NCI-H2029 treated with DMSO at 0.1 percent for 48 hours (cell line): Measurements from ENCODE around the gene FHAD1.

Source experiments
- DNase-seq: peaks from one replicate; lab custom pipeline; 2025; lab: John Stamatoyannopoulos, UW

The FHAD1 gene

DNA sequence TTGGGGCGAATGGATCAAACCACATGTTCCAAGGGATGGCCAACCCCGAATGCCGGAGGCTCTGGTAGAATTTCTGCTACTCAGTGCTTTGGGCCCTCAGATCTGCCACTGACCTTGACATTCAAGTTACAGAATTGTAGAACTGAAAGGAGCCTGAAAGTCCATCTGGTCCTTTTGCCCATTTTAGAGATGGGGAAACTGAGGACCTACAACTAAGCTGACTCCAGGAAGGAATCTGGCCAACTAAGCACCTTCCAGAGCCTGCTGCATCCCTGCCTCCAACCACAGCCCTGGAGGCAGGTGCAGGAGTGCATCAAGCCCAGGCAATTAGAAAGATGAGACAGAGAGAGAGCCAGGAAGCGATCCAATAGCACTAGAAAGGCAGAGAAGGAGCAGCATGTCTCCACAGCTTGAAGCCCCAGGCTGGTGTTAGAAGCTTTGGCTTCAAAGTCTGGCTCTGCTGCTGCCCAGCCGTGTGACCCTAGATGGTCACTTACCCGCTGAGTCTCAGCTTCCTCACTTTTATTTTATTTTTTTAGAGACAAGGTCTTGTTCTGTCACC is 189.9 kb downstream of the FHAD1 start:
- DNase-seq: no peak

DNA sequence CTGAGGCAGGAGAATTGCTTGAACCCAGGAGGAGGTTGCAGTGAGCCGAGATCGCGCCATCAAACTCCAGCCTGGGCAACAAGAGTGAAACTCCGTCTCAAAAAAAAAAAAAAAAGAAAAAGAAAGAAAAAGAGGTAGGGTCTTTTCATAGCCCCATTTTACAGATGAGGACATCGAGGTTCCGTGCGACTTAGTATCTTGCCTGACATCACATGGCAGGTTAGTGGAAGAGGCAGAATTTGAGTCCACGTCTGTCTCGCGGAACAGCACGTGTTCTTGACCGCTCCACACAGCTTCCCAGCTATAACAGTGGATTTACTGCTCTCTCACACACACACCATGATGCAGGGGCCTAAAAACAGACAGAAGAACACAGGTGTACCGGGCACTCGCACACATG is 192.3 kb downstream of the FHAD1 start:
- DNase-seq: no peak

DNA sequence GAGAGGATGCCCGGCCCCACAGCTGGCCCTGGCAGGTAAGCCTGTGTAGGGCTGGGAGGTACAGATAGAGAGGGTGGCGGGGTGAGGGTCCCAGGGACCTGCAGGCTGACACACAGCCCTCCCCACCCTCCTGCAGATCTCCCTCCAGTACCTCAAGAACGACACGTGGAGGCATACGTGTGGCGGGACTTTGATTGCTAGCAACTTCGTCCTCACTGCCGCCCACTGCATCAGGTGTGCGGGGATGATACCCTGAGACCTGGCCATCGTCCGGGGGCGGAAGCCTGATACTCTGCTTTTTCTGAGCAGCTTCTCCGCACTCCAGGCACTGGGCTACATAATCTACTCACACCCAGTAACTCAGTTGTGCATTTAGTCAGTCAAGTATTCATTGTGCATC is 193.3 kb downstream of the FHAD1 start:
- DNase-seq: no peak

DNA sequence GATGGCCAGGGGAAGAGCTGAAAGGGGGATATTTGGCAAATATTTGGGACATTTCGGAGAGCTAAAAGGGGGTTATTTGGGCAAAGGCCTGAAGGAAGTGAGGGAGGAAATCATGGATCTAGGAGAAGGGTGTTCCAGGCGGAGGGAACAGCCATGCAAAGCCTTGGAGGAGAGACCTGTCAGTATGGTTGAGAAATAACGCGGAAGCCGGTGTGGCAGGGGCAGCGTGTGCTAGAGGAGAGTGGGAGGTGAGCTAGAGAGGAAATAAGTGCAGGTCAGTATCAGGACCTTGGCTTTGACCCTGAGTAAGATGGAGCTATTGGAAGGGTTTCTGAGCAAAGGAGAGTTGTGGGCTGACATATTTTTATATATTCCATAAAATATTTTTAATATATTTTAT is 194.2 kb downstream of the FHAD1 start:
- DNase-seq: no peak

DNA sequence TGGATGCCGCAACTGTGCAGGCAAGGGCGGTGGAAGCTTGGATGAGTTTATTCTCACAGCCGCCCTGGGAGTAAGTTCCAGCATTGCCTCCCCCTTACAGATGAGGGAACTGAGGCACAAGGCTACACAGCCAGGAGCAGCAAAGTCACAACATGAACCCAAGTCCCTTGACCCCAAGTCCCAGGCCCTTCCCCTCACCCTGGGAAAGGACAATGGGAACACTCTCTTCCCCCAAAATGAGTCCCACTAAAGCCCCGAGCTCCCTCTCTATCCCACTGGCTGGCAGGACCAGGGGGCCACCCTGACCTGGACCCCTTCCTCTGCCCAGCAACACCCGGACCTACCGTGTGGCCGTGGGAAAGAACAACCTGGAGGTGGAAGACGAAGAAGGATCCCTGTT is 195.1 kb downstream of the FHAD1 start:
- no peak for DNase-seq

DNA sequence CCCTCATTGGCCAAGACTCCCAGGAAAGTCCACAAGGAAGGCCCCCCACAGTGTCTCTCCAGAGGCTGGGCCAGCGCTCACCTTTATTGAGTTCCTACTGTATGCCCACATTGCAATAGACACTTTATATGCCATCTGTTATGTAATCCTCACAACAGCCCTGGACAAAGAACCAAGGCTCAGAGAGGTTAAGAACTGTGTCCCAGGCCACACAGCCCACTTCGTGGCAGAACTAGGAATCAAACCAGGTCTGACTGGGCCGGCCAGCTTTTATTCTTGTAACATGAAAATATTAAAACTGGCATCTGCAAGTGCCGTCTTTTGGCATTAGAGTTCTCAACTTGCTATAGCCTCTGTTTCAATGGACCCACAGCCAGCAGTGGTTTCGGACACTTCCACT is 195.7 kb downstream of the FHAD1 start:
- no peak for DNase-seq

DNA sequence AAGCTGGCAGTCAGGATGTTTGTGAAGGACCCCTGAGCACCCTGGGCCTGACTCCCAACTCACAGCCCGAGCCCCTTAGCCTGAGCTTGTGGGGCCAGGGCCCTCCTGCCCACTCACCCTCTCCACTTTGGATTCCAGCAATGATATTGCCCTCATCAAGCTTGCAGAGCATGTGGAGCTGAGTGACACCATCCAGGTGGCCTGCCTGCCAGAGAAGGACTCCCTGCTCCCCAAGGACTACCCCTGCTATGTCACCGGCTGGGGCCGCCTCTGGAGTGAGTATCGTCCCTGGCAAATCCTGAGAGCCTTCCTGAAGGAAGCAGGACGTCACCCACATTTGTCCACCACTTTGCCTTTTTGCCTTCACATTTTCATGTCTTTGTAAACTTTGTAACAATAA is 196.3 kb downstream of the FHAD1 start:
- DNase-seq: no peak

DNA sequence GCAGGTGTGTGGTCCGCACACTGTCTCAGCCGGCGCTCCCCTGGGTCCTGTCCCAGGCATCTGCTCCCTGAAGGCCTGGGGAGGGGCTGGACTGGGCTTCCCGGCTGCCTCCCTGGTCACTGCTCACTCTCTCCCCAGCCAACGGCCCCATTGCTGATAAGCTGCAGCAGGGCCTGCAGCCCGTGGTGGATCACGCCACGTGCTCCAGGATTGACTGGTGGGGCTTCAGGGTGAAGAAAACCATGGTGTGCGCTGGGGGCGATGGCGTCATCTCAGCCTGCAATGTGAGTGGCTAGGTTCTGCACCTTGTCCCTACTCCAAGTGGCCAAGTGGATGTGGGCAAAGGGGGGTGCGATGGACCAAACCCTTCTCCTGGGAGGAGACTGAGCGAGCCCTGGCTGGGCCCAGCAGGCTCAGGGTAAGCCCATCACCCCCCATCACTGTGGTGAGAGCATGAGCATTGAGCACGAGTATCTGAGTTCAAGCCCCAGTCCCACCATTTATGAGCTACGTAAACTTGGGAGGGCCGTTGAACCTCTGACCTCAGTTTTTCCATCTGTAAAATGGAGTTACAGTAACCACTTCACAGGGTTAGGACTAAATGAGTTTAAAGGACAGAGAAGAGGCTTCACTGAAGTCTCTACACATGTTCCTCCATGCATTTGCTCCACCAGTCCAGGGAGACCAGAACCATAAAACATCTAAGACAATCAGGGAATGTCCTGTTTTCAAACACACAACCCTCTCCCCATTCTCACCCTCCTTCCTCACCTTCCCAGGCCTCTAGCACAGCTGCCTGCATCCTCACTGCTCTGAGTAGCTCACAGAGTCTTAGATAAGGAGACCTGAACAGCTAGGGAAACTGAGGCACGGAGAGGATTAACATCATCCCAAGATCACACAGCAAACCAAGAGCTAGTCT is 197.7 kb downstream of the FHAD1 start:
- no peak for DNase-seq

DNA sequence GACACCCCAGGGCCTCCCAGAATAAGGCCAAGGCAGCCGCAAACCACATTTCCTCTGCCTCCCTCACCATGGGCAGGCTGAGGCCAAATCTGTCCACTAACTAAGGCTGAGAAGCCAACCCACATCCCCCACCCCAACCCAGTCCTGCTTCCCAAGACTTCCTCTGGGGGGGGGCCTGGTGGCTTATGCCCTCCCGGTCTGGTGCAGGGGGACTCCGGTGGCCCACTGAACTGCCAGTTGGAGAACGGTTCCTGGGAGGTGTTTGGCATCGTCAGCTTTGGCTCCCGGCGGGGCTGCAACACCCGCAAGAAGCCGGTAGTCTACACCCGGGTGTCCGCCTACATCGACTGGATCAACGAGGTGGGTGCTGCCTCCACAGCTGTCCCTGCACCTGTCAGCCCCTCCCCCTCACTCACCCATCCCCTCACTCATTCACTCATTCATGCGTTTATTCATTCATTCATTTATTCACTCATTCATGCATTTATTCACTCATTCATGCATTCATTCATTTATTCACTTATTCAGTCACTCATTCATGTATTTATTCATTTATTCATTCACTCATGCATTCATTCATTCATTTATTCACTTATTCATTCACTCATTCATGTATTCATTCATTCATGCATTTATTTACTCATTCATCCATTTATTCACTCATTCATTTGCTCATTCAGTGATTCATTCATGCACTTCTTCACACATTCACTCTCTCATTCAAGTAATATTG is 198.5 kb downstream of the FHAD1 start:
- DNase-seq: no peak

DNA sequence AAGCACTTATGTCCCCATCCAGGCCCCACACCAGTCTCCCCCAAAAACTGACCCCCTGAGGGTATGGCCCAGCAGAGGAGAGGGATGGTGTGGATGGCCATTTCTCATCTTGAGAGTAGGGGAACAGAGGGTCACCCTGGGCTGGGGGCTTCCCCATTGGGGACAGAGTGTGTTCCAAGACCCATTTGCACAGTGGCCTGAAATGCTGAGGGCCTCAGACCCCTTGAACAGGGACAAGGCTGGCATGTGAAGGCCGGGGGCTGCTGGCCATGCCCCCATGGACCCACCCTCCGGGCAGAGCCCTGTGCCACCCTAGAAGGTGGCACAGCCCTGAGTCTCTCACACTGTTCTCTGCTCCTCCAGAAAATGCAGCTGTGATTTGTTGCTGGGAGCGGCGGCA is 199.2 kb downstream of the FHAD1 start:
- DNase-seq: no peak
